Measurements from ENCODE around the gene CARD19.

- TF ChIP-seq CTCF (IDR thresholded peaks at IDR 0.05 in 4 of 5, conservative IDR thresholded peaks at IDR 0.05 in 1 of 5) = no peak
- TF ChIP-seq POLR2A (IDR thresholded peaks at IDR 0.05) = peak in 1 of 2 donors; percentile 25
Measured at GRCh38 chr9:93116072-93116961, 20.3 kb downstream of the CARD19 start.

Measured in gastrocnemius medialis (tissue), 4 donors.